Measurements from ENCODE around the gene MPIG6B. TPM values are rescaled to one million over a fixed set of nuclear protein-coding genes. Genes with fewer than 3 reads are reported as not detected.

Gene MPIG6B
- total and polyA plus RNA-seq, 8 donors: 0.05 to 0.06 TPM; not detected in 6

DNA sequence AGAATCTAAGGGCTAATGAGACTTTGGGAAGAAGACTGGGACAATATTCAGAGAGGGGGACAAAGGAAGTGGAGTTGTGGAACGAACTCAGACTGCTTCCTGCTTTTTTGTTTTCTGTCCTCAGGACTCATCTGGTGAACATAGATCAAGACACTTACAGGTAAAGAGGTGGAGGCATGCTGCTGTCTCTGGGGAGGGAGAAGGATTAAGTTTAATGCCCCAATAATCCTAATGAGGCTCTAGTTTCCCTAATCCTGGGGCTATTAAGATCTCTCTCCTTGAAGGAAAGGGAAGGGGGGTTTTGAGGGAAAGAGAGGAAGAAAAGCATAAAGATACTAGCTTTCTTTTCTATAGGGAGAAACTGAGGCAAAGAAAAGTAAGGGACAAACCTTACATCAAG is 21.2 kb downstream of the MPIG6B start:
- H3K9me3 ChIP-seq: no peaks in the 10 kb centered on the region
- DNase-seq (no peak), ATAC-seq (no peak), FAIRE-seq (no peak)
- H3K36me3 ChIP-seq: no peaks in the 10 kb centered on the region
- H3K4me1 ChIP-seq: peaks cover 0 to 4% (median under 1%) of the 10 kb centered on the region in 3 donors
- no peaks in the 10 kb centered on the region for H3K27me3 ChIP-seq
- intact Hi-C loops (cut with DNase I): no loop called here
- WGBS, 2 donors: 75 to 88% methylated on average over 1 of the region's 1 CpG
- no peak for TF ChIP-seq CTCF (IDR thresholded peaks at IDR 0.05)
- H3K4me3 ChIP-seq: no peak overlapping the region
- no peak overlapping the region for H3K27ac ChIP-seq

GRCh38 chr6:31749301-31750036 is 26.3 kb downstream of the MPIG6B start:
- no peak overlapping the region for H3K4me3 ChIP-seq
- no peaks in the 10 kb centered on the region for H3K36me3 ChIP-seq
- DNase-seq (no peak), ATAC-seq (no peak), FAIRE-seq (no peak)
- H3K27me3 ChIP-seq: no peaks in the 10 kb centered on the region
- H3K9me3 ChIP-seq: no peaks in the 10 kb centered on the region
- 79 to 82% methylated on average over 8 of the region's 8 CpGs for WGBS, 2 donors
- no peak for TF ChIP-seq CTCF (IDR thresholded peaks at IDR 0.05)
- H3K4me1 ChIP-seq: no peaks in the 10 kb centered on the region
- H3K27ac ChIP-seq: no peak overlapping the region
- intact Hi-C loops (cut with DNase I): no loop called here

GRCh38 chr6:31750411-31751022 is 27.3 kb downstream of the MPIG6B start:
- ATAC-seq (no peak), FAIRE-seq (no peak), DNase-seq (no peak)
- Histone ChIP-seq H3K36me3 (no peaks in the 10 kb centered on the region), H3K4me3 (no peak overlapping the region), H3K9me3 (no peaks in the 10 kb centered on the region), H3K27ac (no peak overlapping the region), H3K27me3 (no peaks in the 10 kb centered on the region), H3K4me1 (no peaks in the 10 kb centered on the region)
- WGBS, 2 donors: 75 to 81% methylated on average over 7 of the region's 7 CpGs
- no peak for TF ChIP-seq CTCF (IDR thresholded peaks at IDR 0.05)
- intact Hi-C loops (cut with DNase I): no loop called here

- ATAC-seq: no peak
- Histone ChIP-seq H3K36me3 (no peaks in the 10 kb centered on the region), H3K9me3 (no peaks in the 10 kb centered on the region), H3K27ac (no peak overlapping the region), H3K4me3 (no peak overlapping the region), H3K27me3 (no peaks in the 10 kb centered on the region), H3K4me1 (no peaks in the 10 kb centered on the region)
- TF ChIP-seq CTCF (IDR thresholded peaks at IDR 0.05): no peak
- intact Hi-C loops (cut with DNase I): no loop called here
- DNase-seq: no peak
- no peak for FAIRE-seq
- 52 to 65% methylated on average over 8 of the region's 8 CpGs for whole genome bisulfite sequencing, 2 donors
These were observed 29.7 kb downstream of the MPIG6B start for GRCh38 chr6:31752739-31753319.

- Histone ChIP-seq H3K4me1 (no peaks in the 10 kb centered on the region), H3K27ac (no peak overlapping the region), H3K4me3 (no peak overlapping the region), H3K9me3 (no peaks in the 10 kb centered on the region), H3K36me3 (no peaks in the 10 kb centered on the region), H3K27me3 (no peaks in the 10 kb centered on the region)
- intact Hi-C loops (cut with DNase I): no loop called here
- 79 to 85% methylated on average over 2 of the region's 2 CpGs for WGBS, 2 donors
- no peak for TF ChIP-seq CTCF (IDR thresholded peaks at IDR 0.05)
- FAIRE-seq (no peak), ATAC-seq (no peak), DNase-seq (no peak)
These were observed 35.1 kb downstream of the MPIG6B start for GRCh38 chr6:31758281-31758680.
